SW 1271 (cell line): ENCODE results near the gene CNTNAP4.

Source experiments
- DNase-seq, 2 experiments: peaks; one replicate each; lab custom pipeline; 2025; lab: John Stamatoyannopoulos, UW

The CNTNAP4 gene

GRCh38 chr16:76490036-76490639, 212.9 kb downstream of the CNTNAP4 start:
- no peak for DNase-seq

GRCh38 chr16:76500006-76500405, 222.8 kb downstream of the CNTNAP4 start:
- no peak for DNase-seq

DNA sequence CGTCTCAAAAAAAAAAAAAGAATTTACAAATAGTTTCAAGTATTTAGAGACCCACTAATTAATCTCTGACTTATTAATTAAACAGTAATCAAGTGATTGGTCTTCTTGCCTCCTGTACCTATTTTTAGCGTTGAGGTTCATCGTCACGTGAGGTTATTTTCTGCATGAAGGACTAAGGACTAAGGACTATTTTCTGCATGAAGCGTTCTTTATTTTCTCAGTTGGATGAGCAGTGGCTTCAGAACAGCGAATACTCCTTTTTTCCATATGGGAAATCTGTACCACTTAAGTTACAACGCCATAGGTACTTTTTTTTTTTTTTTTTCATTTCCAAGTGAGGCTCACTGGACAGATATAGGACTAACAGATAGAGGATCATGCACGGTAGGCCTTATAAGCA, 224.9 kb downstream of the CNTNAP4 start:
- DNase-seq: no peak

DNA sequence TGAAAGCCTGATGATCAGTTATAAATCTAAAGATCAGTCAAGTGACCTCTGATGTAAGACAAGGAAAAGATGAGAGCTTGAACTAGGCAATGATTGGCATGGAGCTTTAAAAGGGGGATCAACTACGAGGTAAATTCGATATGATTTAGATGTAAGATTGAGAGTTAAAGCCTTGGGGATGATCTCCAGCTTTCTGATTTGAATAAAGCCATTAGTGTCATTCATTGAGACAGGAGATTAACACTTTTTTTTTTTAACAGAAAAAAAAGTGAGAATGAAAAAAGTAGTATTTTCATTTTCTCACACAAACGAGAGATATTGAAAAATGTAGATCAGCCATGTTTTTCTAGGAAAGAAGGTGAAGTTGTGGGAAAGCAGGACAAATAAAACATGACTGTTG, 225.4 kb downstream of the CNTNAP4 start:
- no peak for DNase-seq

- no peak for DNase-seq
These were observed 225.9 kb downstream of the CNTNAP4 start for GRCh38 chr16:76503091-76503490.

GRCh38 chr16:76511203-76511602, 234.0 kb downstream of the CNTNAP4 start:
- DNase-seq: no peak

DNA sequence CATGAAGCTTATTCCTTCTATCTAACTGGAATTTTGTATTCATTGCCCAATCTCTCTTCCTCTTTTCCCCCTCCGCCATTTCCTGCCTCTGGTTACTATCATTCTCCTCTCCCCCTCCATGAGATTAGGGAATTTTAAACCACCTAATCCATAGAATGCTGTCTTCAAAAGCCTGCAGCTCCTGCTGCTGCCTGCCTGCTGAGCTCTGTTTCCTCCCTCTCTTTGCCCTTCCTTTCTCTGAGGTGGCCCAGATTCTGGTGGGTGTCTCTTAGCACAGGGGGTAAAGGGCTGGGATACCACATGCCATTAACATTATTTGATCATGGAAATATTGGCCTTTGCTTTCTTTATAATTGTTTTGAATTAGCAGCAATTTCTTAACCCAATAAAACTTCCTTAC, 241.6 kb downstream of the CNTNAP4 start:
- no peak for DNase-seq

DNA sequence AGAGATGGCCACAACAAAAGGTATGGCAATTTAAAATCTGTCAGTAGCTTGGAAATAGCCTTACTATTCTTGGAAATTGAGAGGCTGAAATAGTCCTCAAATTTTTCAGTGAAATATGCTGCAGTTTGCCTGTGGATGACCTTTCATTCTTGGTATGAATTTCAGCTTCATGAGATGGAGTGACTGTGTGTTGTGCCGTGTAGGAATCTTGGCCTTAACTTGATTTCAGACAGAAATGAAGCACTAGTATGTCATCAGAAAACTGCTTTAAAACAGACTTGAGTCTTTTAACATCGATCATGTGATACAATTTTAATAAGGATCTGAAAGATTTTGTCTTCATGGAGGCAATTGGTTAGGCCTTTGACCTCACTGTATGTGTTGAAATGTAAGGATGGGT, 247.2 kb downstream of the CNTNAP4 start:
- DNase-seq: no peak

GRCh38 chr16:76524769-76525168, 247.6 kb downstream of the CNTNAP4 start:
- no peak for DNase-seq

DNA sequence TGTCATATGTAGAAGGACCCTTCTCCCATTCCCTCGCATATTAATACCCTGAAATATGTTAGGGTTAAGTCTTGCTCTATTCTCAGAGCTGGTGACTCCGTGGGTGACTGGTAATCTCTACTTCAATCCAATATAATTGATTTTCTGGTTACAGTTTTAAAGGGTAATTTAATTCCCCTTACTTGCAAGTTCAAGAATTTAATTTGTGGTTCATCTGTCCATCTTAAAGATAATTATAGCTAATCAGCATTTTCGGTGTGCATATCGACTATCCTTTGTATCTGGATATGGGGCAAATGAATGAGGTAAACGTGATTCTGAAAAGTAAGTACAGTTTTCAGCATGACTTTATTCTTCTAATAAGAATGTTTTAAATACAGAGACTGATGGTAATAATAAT, 250.0 kb downstream of the CNTNAP4 start:
- DNase-seq: no peak

DNA sequence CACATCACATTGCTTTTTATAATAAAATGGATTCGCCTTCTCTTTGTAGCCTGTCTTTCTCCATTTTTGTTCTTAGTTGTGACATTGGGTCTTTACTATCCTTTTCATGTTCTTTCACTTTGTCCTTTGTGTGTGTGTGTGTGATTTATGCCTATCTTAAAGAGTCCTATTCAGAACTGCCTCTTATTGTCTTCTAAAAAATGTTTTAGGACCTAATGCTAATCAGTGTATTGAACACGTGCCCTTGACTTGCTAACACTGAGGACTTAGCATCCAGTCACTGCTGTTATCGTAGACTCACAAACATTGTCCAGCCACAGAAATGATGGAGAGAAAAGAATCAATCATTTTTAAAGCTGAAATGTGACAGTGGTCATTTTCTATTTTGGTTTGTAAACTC, 251.9 kb downstream of the CNTNAP4 start:
- DNase-seq: no peak

DNA sequence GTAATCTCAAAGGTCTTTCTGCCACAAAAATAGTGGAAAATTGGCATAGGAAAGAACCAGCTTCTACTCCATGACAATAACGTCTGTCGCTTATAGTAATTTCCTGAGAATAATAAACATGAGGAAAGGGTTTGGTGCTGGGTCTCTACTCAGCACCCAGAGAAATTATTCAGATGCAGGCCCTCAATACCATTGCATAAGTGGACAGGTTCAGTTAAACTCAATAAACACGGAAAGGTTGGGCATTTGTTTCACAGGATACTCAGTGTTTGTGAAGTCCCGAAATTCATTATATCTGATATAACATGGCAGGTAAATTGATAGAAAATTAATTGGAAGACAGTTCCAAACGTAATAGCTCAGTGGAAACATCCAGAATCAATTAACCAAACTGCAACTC, 254.0 kb downstream of the CNTNAP4 start:
- no peak for DNase-seq

DNA sequence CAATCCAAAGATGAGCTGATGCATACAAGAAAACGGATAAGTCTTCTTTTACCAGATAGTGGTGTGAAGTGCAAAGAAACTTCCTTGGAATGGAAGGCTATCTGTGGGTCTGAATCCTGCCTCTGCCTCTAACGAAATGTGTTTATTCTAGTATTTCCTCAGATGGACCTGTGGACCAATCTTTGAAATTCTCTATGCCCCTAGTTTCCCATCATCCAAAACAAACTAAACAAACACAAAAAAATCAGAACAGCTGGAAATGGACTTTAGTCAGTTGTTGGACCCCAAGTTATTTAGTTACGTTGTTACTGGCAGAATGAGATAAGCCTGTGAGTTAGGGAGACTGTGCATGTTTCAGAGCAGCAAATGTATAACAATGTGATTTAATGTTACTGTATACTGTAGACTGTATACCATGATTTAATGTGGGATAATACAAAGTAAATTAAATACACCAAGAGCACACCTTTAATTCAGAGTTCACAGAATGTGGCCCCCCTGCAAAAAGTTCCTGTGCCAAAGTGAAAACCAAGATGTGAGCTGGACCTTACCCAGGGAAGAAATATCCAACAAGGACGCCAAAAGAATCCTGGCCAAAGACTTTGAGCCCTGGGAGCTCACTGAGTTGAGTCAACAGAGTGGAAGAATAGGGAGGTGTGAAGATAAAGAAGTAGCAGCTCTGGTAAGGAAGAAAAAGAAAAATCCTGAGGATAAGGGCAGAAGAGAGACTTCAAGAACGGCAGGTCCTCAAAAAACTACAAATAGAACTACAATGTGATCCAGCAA, 255.2 kb downstream of the CNTNAP4 start:
- DNase-seq: no peak

DNA sequence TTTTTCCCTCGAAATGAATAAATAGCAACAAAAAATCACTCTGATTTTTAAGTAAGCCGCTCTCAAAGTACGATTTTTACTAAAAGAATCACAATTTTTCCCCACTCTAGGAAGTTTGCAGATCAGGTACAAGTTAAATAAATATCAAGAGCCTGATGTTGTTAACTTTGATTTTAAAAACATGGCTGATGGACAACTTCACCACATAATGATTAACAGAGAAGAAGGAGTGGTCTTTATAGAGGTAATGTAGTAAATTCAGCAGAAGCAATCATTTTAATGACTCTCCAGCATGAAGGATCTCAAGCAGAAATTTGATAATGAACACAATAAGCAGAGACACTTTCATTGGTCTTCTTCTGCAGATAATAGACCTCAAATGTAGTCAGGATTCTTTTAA, 262.4 kb downstream of the CNTNAP4 start:
- no peak for DNase-seq

DNA sequence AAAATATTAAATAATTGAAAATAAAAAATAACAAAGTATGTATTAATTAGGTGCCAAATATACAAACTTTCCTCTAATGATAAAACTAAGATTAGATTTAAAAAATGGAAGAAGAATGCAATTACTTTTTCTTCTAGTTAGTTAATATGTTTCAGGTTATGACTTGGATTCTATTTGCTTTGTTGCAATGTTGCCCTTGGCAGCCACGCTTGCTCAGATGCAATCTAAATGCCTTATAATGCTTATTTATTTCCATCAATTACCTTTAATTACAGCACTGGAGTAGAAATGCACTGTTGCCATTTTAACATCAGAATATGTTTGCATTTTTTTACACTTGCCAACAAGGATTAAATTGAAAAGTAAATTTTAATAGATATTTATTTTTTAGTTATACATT, 263.9 kb downstream of the CNTNAP4 start:
- DNase-seq: no peak

DNA sequence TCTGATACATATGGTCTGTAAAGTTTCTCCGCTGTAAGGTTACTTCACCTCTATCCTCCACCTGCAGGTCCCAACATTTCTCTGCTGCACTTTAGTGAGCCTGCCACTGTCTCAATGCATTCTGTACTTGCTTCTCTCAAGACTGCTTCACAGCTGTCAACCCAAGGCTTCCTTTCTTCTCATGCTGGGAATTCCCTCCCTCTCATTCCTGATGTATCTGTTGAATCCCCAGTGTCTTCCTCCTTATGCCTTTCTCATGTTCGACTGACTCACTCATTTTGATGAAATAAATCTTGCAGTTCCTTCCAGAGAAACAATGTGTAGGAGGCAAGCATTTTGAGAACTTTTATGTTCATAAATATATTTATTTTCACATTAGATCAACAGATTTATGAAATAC, 288.3 kb downstream of the CNTNAP4 start:
- DNase-seq: no peak

DNA sequence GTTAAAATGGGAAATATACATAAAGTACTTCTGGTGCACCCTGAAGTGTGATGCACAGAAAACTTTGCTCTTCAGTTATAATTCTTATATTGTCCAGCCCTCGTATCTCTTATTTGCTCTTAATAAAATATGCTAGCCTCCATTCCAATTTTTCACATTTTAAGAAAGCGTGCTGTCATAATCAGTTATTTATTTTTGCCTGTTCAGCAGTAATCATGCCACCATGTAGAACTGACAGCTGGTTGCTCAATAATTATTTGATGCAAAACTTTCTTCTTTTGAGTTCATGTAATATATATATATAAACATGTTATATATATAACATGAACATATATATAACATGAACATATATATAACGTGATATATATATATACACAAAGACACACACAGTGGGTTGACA, 294.6 kb downstream of the CNTNAP4 start:
- DNase-seq: no peak

- DNase-seq: no peak
These were observed 296.1 kb downstream of the CNTNAP4 start for GRCh38 chr16:76573281-76573680.

DNA sequence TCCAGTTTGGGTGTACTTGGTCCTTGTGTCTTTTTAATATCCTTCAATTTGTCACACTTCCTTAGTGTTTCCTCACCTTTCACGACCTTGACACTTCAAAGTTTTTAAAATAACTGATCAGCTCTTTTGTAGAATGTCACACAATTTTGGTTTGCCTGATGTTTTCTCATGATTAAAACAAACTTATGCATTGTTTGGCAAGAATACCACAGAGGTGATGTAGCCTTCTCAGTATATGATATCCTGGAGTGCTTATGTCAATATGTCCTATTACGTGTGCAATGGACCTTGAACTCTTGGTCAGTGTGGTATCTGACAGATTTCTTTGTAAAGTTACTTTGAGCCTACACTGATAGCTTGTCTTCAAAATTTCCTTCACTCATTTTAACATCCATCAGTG, 297.4 kb downstream of the CNTNAP4 start:
- DNase-seq: no peak

GRCh38 chr16:76576526-76576925, 299.3 kb downstream of the CNTNAP4 start:
- no peak for DNase-seq

- no peak for DNase-seq
These were observed 299.8 kb downstream of the CNTNAP4 start for GRCh38 chr16:76577003-76577402.

GRCh38 chr16:76579277-76579922, 302.2 kb downstream of the CNTNAP4 start:
- DNase-seq: no peak

- DNase-seq: no peak
These were observed 306.3 kb downstream of the CNTNAP4 start for GRCh38 chr16:76583466-76583865.
